Measurements from ENCODE around the gene SDSL. TPM values are rescaled to one million over a fixed set of nuclear protein-coding genes. Genes with fewer than 3 reads are reported as not detected.
A peak's percentile ranks its signal among the peaks of the same experiment; 100 is the strongest.

The SDSL gene
- total and polyA plus RNA-seq, 2 experiments from 2014 or later, result 6.3 to 14.6 TPM

- H3K4me3 ChIP-seq, result no peak overlapping the region
- in situ Hi-C loops (cut with MboI), result no loop called here
- WGBS, 2 experiments (ENCODE audit: low coverage in 1 of 2, low lambda C conversion rate in 2 of 2, missing lambda C conversion rate in 2 of 2), result 85 to 90% methylated on average over 3 of the region's 3 CpGs
- no peaks in the 10 kb centered on the region for H3K4me1 ChIP-seq (ENCODE audit: insufficient read depth)
- no peaks in the 10 kb centered on the region for H3K9me2 ChIP-seq (ENCODE audit: insufficient read depth)
- no peak overlapping the region for H3K4me2 ChIP-seq (ENCODE audit: unreplicated experiment)
- no peaks in the 10 kb centered on the region for H3F3A ChIP-seq (ENCODE audit: insufficient read depth)
- H3K9ac ChIP-seq, result no peak overlapping the region
- H3K27ac ChIP-seq, result no peak overlapping the region
- no peaks in the 10 kb centered on the region for H3K9me3 ChIP-seq (ENCODE audit: low read depth)
- H3K36me3 ChIP-seq (ENCODE audit: low read depth), result no peaks in the 10 kb centered on the region
- DNase-seq, result peak; percentile 35
- H3K27me3 ChIP-seq (replicated peaks; ENCODE audit: insufficient read depth), result no peaks in the 10 kb centered on the region
- H3K79me2 ChIP-seq (ENCODE audit: insufficient read depth), result no peaks in the 10 kb centered on the region
- H2AFZ ChIP-seq, result no peak overlapping the region
- TF ChIP-seq EZH2 (IDR thresholded peaks at IDR 0.05; ENCODE audit: insufficient read depth, poor library complexity, severe bottlenecking), result no peak
- TF ChIP-seq EZH2phosphoT487 (IDR thresholded peaks at IDR 0.05; ENCODE audit: insufficient read depth, low read depth), result no peak
- H4K20me1 ChIP-seq (ENCODE audit: insufficient read depth), result no peaks in the 10 kb centered on the region
Observed at GRCh38 chr12:113378291-113378690, 43.9 kb upstream of the SDSL start.

GRCh38 chr12:113381220-113381619, 41.0 kb upstream of the SDSL start:
- H3K4me2 ChIP-seq (ENCODE audit: unreplicated experiment), result no peak overlapping the region
- no peak for DNase-seq
- no peaks in the 10 kb centered on the region for H3K36me3 ChIP-seq (ENCODE audit: low read depth)
- no peaks in the 10 kb centered on the region for H3K27me3 ChIP-seq (replicated peaks; ENCODE audit: insufficient read depth)
- H3K4me1 ChIP-seq (ENCODE audit: insufficient read depth), result no peaks in the 10 kb centered on the region
- no peak overlapping the region for H3K27ac ChIP-seq
- H3K4me3 ChIP-seq, result no peak overlapping the region
- H3K9ac ChIP-seq, result no peak overlapping the region
- H4K20me1 ChIP-seq (ENCODE audit: insufficient read depth), result no peaks in the 10 kb centered on the region
- H3K9me3 ChIP-seq (ENCODE audit: low read depth), result no peaks in the 10 kb centered on the region
- 79 to 81% methylated on average over 9 to 11 of the region's 11 CpGs for WGBS, 2 experiments (ENCODE audit: low coverage in 1 of 2, low lambda C conversion rate in 2 of 2, missing lambda C conversion rate in 2 of 2)
- no peaks in the 10 kb centered on the region for H3F3A ChIP-seq (ENCODE audit: insufficient read depth)
- H3K9me2 ChIP-seq (ENCODE audit: insufficient read depth), result no peaks in the 10 kb centered on the region
- H3K79me2 ChIP-seq (ENCODE audit: insufficient read depth), result no peaks in the 10 kb centered on the region
- H2AFZ ChIP-seq, result no peak overlapping the region
- in situ Hi-C loops (cut with MboI), result no loop called here
- TF ChIP-seq EZH2phosphoT487 (IDR thresholded peaks at IDR 0.05; ENCODE audit: insufficient read depth, low read depth) (no peak), EZH2 (IDR thresholded peaks at IDR 0.05; ENCODE audit: insufficient read depth, poor library complexity, severe bottlenecking) (no peak)

GRCh38 chr12:113382206-113382605, 40.0 kb upstream of the SDSL start:
- Histone ChIP-seq H3K4me3 (no peak overlapping the region), H3K9ac (no peak overlapping the region), H2AFZ (no peak overlapping the region), H3K27me3 (replicated peaks; ENCODE audit: insufficient read depth) (no peaks in the 10 kb centered on the region), H3K27ac (no peak overlapping the region), H3K4me1 (ENCODE audit: insufficient read depth) (no peaks in the 10 kb centered on the region), H3K9me3 (ENCODE audit: low read depth) (no peaks in the 10 kb centered on the region), H3K36me3 (ENCODE audit: low read depth) (no peaks in the 10 kb centered on the region), H3F3A (ENCODE audit: insufficient read depth) (no peaks in the 10 kb centered on the region), H3K4me2 (ENCODE audit: unreplicated experiment) (no peak overlapping the region), H3K79me2 (ENCODE audit: insufficient read depth) (no peaks in the 10 kb centered on the region), H3K9me2 (ENCODE audit: insufficient read depth) (no peaks in the 10 kb centered on the region), H4K20me1 (ENCODE audit: insufficient read depth) (no peaks in the 10 kb centered on the region)
- in situ Hi-C loops (cut with MboI), result no loop called here
- WGBS, 2 experiments (ENCODE audit: low coverage in 1 of 2, low lambda C conversion rate in 2 of 2, missing lambda C conversion rate in 2 of 2), result 82 to 84% methylated on average over 4 of the region's 4 CpGs
- TF ChIP-seq EZH2phosphoT487 (IDR thresholded peaks at IDR 0.05; ENCODE audit: insufficient read depth, low read depth) (no peak), EZH2 (IDR thresholded peaks at IDR 0.05; ENCODE audit: insufficient read depth, poor library complexity, severe bottlenecking) (no peak)
- DNase-seq, result peak; percentile 10

GRCh38 chr12:113384778-113385177, 37.4 kb upstream of the SDSL start:
- no peak for TF ChIP-seq EZH2 (IDR thresholded peaks at IDR 0.05; ENCODE audit: insufficient read depth, poor library complexity, severe bottlenecking)
- Histone ChIP-seq H3K27me3 (replicated peaks; ENCODE audit: insufficient read depth) (no peaks in the 10 kb centered on the region), H3K9me3 (ENCODE audit: low read depth) (no peaks in the 10 kb centered on the region), H3K79me2 (ENCODE audit: insufficient read depth) (no peaks in the 10 kb centered on the region), H3K4me1 (ENCODE audit: insufficient read depth) (no peaks in the 10 kb centered on the region), H3K9ac (no peak overlapping the region), H3K4me2 (ENCODE audit: unreplicated experiment) (no peak overlapping the region), H3K4me3 (no peak overlapping the region), H4K20me1 (ENCODE audit: insufficient read depth) (no peaks in the 10 kb centered on the region), H3K27ac (no peak overlapping the region), H3F3A (ENCODE audit: insufficient read depth) (no peaks in the 10 kb centered on the region), H2AFZ (no peak overlapping the region), H3K9me2 (ENCODE audit: insufficient read depth) (no peaks in the 10 kb centered on the region), H3K36me3 (ENCODE audit: low read depth) (no peaks in the 10 kb centered on the region)
- DNase-seq, result no peak
- in situ Hi-C loops (cut with MboI), result no loop called here
- WGBS, 2 experiments (ENCODE audit: low coverage in 1 of 2, low lambda C conversion rate in 2 of 2, missing lambda C conversion rate in 2 of 2), result 93 to 99% methylated on average over 8 to 13 of the region's 14 CpGs

- Histone ChIP-seq H3K9me2 (ENCODE audit: insufficient read depth) (no peaks in the 10 kb centered on the region), H3K36me3 (ENCODE audit: low read depth) (no peaks in the 10 kb centered on the region), H3K79me2 (ENCODE audit: insufficient read depth) (no peaks in the 10 kb centered on the region), H3K4me3 (no peak overlapping the region), H3K9me3 (ENCODE audit: low read depth) (no peaks in the 10 kb centered on the region), H3K4me2 (ENCODE audit: unreplicated experiment) (no peak overlapping the region), H3K27ac (no peak overlapping the region), H3F3A (ENCODE audit: insufficient read depth) (no peaks in the 10 kb centered on the region), H3K9ac (no peak overlapping the region), H3K27me3 (replicated peaks; ENCODE audit: insufficient read depth) (no peaks in the 10 kb centered on the region), H3K4me1 (ENCODE audit: insufficient read depth) (no peaks in the 10 kb centered on the region), H4K20me1 (ENCODE audit: insufficient read depth) (no peaks in the 10 kb centered on the region), H2AFZ (no peak overlapping the region)
- DNase-seq, result no peak
- TF ChIP-seq EZH2phosphoT487 (IDR thresholded peaks at IDR 0.05; ENCODE audit: insufficient read depth, low read depth), result no peak
- no peak for TF ChIP-seq EZH2 (IDR thresholded peaks at IDR 0.05; ENCODE audit: insufficient read depth, poor library complexity, severe bottlenecking)
- in situ Hi-C loops (cut with MboI), result no loop called here
- WGBS, 2 experiments (ENCODE audit: low coverage in 1 of 2, low lambda C conversion rate in 2 of 2, missing lambda C conversion rate in 2 of 2), result 93 to 98% methylated on average over 6 of the region's 6 CpGs
Observed at GRCh38 chr12:113385282-113385882, 36.8 kb upstream of the SDSL start.

All from GM23248 (cell line).